Body of pancreas (tissue), 4 donors: ENCODE results near the gene TCTN3.

Experiments used
- POLR2A ChIP-seq, 3 donors: fragments of 450-650 bp; IDR thresholded peaks; one replicate each; pipeline ENCODE4 v1.6.1; 2016; ENCODE audit warnings: antibody characterized with exemption in 3 of 3, mild to moderate bottlenecking in 2 of 3
- TF ChIP-seq, protein P1 (sequence below), 7 experiments: fragments of 450-650 bp in 4 of 7; fragments of 200-600 bp in 3 of 7; sonication (generic) in 3 of 7; IDR thresholded peaks; one replicate each; pipeline ENCODE4 v1.5.1; 2016 to 2019; ENCODE audit warnings: antibody characterized with exemption in 7 of 7

DNA sequence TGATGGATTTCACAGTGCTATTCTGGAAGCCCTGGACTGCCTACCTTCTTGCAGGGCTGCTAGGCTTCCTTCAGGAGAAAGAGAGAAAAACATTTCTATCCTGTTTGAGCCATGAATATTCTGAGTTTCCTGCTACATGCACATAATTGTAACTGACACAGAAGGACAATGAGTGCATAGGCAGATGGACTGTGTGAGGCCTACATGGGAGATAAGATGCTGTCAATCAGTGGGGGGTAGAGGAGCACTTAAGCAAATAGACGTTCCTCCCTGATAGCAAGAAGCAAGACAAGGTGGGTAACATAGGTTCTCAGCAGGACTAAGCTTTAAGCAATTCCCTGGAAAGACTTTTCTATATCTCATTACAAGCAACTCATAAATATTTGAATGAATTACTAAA, 48.8 kb downstream of the TCTN3 start:
- TF ChIP-seq, protein P1, sequence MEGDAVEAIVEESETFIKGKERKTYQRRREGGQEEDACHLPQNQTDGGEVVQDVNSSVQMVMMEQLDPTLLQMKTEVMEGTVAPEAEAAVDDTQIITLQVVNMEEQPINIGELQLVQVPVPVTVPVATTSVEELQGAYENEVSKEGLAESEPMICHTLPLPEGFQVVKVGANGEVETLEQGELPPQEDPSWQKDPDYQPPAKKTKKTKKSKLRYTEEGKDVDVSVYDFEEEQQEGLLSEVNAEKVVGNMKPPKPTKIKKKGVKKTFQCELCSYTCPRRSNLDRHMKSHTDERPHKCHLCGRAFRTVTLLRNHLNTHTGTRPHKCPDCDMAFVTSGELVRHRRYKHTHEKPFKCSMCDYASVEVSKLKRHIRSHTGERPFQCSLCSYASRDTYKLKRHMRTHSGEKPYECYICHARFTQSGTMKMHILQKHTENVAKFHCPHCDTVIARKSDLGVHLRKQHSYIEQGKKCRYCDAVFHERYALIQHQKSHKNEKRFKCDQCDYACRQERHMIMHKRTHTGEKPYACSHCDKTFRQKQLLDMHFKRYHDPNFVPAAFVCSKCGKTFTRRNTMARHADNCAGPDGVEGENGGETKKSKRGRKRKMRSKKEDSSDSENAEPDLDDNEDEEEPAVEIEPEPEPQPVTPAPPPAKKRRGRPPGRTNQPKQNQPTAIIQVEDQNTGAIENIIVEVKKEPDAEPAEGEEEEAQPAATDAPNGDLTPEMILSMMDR (IDR thresholded peaks at IDR 0.05) = no peak
- TF ChIP-seq POLR2A (IDR thresholded peaks at IDR 0.05) = no peak
